Progenitor cell of endocrine pancreas (in vitro differentiated cells): ENCODE results near the gene INSM1. TPM values are rescaled to one million over a fixed set of nuclear protein-coding genes. Genes with fewer than 3 reads are reported as not detected.
A peak's percentile ranks its signal among the peaks of the same experiment; 100 is the strongest.

Experiments used
- DNase-seq: peaks from one replicate; pipeline ENCODE4 v3.0.0; 2021; ENCODE audit warnings: low spot score; ENCODE audit not compliant: unreplicated experiment
- H3K27ac Mint-ChIP-seq: 2 replicates; pipeline ENCODE4 v1.8.0; 2021; ENCODE audit warnings: mild to moderate bottlenecking, moderate library complexity, mixed read lengths
- H3K27me3 Mint-ChIP-seq: 2 replicates; pipeline ENCODE4 v1.8.0; 2021; ENCODE audit warnings: mixed read lengths
- H3K36me3 Mint-ChIP-seq: 2 replicates; pipeline ENCODE4 v1.8.0; 2022; ENCODE audit warnings: mixed read lengths; ENCODE audit not compliant: insufficient read depth
- H3K4me1 Mint-ChIP-seq: 2 replicates; pipeline ENCODE4 v1.8.0; 2021; ENCODE audit warnings: low read depth, mixed read lengths
- H3K4me3 Mint-ChIP-seq: 2 replicates; pipeline ENCODE4 v1.8.0; 2021; ENCODE audit warnings: low read depth, mild to moderate bottlenecking, moderate library complexity, mixed read lengths
- H3K9me3 Mint-ChIP-seq: 2 replicates; pipeline ENCODE4 v1.8.0; 2021; ENCODE audit warnings: low read depth, mixed read lengths
- total RNA-seq: library from RNA; stranded (reverse); gene quantifications from 2 replicates; pipeline ENCODE4 v1.2.1, GENCODE V29; 2021
- TF ChIP-seq, protein P1 (sequence below): fragments of 200-600 bp; sonication (generic); IDR thresholded peaks from one replicate; pipeline ENCODE4 v1.5.0; 2021; ENCODE audit warnings: antibody characterized with exemption, mild to moderate bottlenecking; ENCODE audit not compliant: unreplicated experiment

Gene INSM1
- total RNA-seq, 1 donor from 2014 or later: 46.1 TPM

DNA sequence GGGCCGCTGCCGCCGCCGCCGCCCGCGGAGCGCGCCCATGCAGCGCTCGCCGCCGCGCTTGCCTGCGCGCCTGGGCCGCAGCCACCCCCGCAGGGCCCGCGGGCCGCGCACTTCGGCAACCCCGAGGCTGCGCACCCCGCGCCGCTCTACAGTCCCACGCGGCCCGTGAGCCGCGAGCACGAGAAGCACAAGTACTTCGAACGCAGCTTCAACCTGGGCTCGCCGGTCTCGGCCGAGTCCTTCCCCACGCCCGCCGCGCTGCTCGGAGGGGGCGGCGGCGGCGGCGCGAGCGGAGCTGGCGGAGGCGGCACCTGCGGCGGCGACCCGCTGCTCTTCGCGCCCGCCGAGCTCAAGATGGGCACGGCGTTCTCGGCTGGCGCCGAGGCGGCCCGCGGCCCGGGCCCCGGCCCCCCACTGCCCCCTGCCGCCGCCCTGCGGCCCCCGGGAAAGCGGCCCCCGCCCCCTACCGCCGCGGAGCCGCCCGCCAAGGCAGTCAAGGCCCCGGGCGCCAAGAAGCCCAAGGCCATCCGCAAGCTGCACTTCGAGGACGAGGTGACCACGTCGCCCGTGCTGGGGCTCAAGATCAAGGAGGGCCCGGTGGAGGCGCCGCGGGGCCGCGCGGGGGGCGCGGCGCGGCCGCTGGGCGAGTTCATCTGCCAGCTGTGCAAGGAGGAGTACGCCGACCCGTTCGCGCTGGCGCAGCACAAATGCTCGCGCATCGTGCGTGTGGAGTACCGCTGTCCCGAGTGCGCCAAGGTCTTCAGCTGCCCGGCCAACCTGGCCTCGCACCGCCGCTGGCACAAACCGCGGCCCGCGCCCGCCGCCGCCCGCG is 730 bp downstream of the INSM1 start:
- TF ChIP-seq, protein P1, sequence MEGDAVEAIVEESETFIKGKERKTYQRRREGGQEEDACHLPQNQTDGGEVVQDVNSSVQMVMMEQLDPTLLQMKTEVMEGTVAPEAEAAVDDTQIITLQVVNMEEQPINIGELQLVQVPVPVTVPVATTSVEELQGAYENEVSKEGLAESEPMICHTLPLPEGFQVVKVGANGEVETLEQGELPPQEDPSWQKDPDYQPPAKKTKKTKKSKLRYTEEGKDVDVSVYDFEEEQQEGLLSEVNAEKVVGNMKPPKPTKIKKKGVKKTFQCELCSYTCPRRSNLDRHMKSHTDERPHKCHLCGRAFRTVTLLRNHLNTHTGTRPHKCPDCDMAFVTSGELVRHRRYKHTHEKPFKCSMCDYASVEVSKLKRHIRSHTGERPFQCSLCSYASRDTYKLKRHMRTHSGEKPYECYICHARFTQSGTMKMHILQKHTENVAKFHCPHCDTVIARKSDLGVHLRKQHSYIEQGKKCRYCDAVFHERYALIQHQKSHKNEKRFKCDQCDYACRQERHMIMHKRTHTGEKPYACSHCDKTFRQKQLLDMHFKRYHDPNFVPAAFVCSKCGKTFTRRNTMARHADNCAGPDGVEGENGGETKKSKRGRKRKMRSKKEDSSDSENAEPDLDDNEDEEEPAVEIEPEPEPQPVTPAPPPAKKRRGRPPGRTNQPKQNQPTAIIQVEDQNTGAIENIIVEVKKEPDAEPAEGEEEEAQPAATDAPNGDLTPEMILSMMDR: no peak
- peaks cover 77% of the 10 kb centered on the region for H3K27me3 Mint-ChIP-seq
- no peaks in the 10 kb centered on the region for H3K9me3 Mint-ChIP-seq
- H3K4me1 Mint-ChIP-seq: peaks cover 12% of the 10 kb centered on the region
- H3K27ac Mint-ChIP-seq: no peak overlapping the region
- H3K36me3 Mint-ChIP-seq: no peaks in the 10 kb centered on the region
- DNase-seq: peak; percentile 22
- H3K4me3 Mint-ChIP-seq: no peak overlapping the region

GRCh38 chr20:20369250-20370093 is 1.6 kb downstream of the INSM1 start:
- TF ChIP-seq, protein P1: peak; percentile 39
- H3K4me3 Mint-ChIP-seq: peak overlapping the region; percentile 79
- H3K27me3 Mint-ChIP-seq: peaks cover 79% of the 10 kb centered on the region
- DNase-seq: peak; percentile 44
- H3K9me3 Mint-ChIP-seq: no peaks in the 10 kb centered on the region
- no peaks in the 10 kb centered on the region for H3K36me3 Mint-ChIP-seq
- H3K27ac Mint-ChIP-seq: no peak overlapping the region
- H3K4me1 Mint-ChIP-seq: peaks cover 11% of the 10 kb centered on the region

DNA sequence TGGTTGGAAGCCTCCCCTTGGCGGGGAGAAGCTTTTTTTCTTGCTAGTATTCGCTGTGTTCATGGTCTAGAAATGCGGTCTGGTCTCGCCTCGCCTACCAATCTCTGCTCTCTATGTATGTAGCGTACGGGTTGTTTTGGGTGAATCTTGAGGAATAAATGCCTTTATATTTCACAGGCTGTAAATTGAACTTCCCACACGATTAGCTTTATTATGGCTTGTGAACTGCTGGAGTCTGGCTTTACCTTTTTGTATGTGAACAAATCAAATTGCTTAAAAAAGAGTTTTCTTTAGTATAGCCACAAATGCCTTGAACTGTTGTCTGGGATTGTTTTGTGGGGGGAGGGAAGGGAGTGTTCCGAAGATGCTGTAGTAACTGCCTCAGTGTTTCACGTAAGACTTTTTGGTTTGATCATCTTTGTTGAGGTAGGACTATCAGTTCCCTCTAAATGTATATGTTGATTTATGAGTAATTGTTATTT is 2.2 kb downstream of the INSM1 start:
- no peak for DNase-seq
- peak overlapping the region; percentile 79 for H3K4me3 Mint-ChIP-seq
- no peaks in the 10 kb centered on the region for H3K9me3 Mint-ChIP-seq
- H3K27ac Mint-ChIP-seq: no peak overlapping the region
- peaks cover 81% of the 10 kb centered on the region for H3K27me3 Mint-ChIP-seq
- H3K4me1 Mint-ChIP-seq: peaks cover 10% of the 10 kb centered on the region
- H3K36me3 Mint-ChIP-seq: no peaks in the 10 kb centered on the region
- TF ChIP-seq, protein P1: no peak

DNA sequence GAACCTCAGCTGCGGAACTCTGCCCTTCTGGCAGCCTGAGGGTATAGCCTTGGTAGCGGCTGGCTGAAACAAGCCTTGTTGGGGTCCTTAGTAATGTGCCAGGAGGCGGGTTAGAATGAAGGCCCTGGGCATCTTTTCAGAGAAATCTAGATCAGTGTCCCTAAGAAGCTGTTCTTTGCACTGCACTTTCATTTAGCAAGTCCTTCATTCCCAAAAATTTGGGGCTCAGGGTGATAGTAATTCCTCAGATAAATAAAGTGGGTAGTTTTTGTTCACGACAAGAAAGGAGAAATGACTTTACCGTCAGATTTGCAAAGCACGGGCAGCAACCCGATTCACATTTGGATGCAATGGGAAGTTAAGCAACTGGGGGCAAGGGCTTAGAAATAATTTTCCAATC is 3.2 kb downstream of the INSM1 start:
- Mint-ChIP-seq H3K4me1 (peaks cover 7% of the 10 kb centered on the region), H3K4me3 (peak overlapping the region; percentile 63), H3K27me3 (peaks cover 81% of the 10 kb centered on the region), H3K27ac (no peak overlapping the region), H3K9me3 (no peaks in the 10 kb centered on the region), H3K36me3 (no peaks in the 10 kb centered on the region)
- TF ChIP-seq, protein P1: no peak
- DNase-seq: no peak

DNA sequence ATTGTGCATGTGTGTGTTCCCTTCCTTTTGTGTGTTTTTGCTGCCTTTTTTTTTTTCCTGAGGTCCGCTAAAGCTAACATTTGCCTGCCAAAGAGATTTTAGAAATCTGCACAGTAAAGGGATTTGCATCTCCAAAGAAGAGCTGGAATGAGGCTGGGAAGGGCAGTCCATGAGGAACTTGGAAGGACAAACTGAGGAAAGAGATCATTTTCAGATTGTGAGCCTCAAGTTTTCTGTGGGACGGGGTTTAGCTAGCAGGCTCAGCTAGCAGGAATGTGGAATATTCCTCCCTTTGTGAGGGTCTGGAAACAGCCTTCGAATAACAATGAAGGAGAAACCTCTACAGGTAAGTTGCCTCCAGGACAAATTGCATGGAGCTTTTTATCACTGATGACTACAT is 3.8 kb downstream of the INSM1 start:
- no peaks in the 10 kb centered on the region for H3K36me3 Mint-ChIP-seq
- DNase-seq: no peak
- H3K9me3 Mint-ChIP-seq: no peaks in the 10 kb centered on the region
- peak overlapping the region; percentile 63 for H3K4me3 Mint-ChIP-seq
- no peak overlapping the region for H3K27ac Mint-ChIP-seq
- TF ChIP-seq, protein P1: no peak
- H3K27me3 Mint-ChIP-seq: peaks cover 78% of the 10 kb centered on the region
- H3K4me1 Mint-ChIP-seq: peaks cover 6% of the 10 kb centered on the region
